Fibroblast of lung (primary cell): ENCODE measurements around the gene ME1.

Experiments used
- CTCF ChIP-seq, 2 donors: IDR thresholded peaks in 1 of 2; conservative IDR thresholded peaks in 1 of 2; 1 replicate in 1 of 2; 2 replicates in 1 of 2; pipeline ENCODE4 v1.5.1; 2011 to 2012; ENCODE audit warnings: low read length in 2 of 2, control low read depth in 1 of 2, inconsistent platforms in 1 of 2, low read depth in 1 of 2, mild to moderate bottlenecking in 1 of 2
- EZH2 ChIP-seq: IDR thresholded peaks from 2 replicates; pipeline ENCODE4 v1.5.1; 2012; ENCODE audit warnings: low read length, control low read depth, mild to moderate bottlenecking; ENCODE audit errors: missing control alignments

GRCh38 chr6:83389606-83390005 lies 41.2 kb downstream of the ME1 start:
- no peak for TF ChIP-seq CTCF (conservative IDR thresholded peaks at IDR 0.05 in 1 of 2, IDR thresholded peaks at IDR 0.05 in 1 of 2; ENCODE audit: low read depth in 1 of 2, low read length in 2 of 2)
- no peak for TF ChIP-seq EZH2
